A549 (cell line): ENCODE measurements around the gene HLCS.

Source experiments
- EHMT2 ChIP-seq: fragments of 200-600 bp; sonication (generic); IDR thresholded peaks from 2 replicates; pipeline ENCODE4 v1.6.1; 2016; ENCODE audit warnings: antibody characterized with exemption, low read depth, mild to moderate bottlenecking, moderate library complexity
- POLR2A ChIP-seq: IDR thresholded peaks from 2 replicates; pipeline ENCODE4 v1.6.1; 2012; ENCODE audit warnings: mild to moderate bottlenecking, low read length
- RFX5 ChIP-seq: fragments of 450-650 bp; IDR thresholded peaks from 2 replicates; pipeline ENCODE4 v1.7.1; 2014; ENCODE audit warnings: antibody characterized with exemption, mild to moderate bottlenecking, moderate library complexity
- TF ChIP-seq, protein P1 (sequence below): fragments of >200 bp; sonication (Bioruptor Twin); formaldehyde crosslinking; IDR thresholded peaks from 3 replicates; pipeline ENCODE4 v1.5.1; 2016

DNA sequence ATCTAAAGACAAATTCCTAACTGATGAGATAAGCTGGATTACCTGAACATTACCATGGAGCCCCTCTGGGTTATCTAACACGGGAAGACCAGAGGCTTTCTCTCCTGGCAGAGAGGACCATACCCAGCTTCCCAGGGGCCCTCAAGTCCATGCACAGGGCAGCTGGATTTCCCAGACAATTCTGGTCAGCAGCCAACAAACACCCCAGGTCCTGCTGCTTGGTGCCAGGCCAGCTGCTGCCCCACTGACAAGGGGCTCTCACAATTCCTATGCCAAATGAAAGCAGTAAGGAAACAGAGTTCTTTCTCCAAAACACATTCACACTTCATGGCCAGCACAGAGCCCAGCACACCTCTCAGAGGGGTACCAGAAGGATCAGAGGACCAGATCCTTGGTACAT lies 114.2 kb downstream of the HLCS start:
- TF ChIP-seq, protein P1, sequence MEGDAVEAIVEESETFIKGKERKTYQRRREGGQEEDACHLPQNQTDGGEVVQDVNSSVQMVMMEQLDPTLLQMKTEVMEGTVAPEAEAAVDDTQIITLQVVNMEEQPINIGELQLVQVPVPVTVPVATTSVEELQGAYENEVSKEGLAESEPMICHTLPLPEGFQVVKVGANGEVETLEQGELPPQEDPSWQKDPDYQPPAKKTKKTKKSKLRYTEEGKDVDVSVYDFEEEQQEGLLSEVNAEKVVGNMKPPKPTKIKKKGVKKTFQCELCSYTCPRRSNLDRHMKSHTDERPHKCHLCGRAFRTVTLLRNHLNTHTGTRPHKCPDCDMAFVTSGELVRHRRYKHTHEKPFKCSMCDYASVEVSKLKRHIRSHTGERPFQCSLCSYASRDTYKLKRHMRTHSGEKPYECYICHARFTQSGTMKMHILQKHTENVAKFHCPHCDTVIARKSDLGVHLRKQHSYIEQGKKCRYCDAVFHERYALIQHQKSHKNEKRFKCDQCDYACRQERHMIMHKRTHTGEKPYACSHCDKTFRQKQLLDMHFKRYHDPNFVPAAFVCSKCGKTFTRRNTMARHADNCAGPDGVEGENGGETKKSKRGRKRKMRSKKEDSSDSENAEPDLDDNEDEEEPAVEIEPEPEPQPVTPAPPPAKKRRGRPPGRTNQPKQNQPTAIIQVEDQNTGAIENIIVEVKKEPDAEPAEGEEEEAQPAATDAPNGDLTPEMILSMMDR: no peak
- TF ChIP-seq EHMT2 (no peak), POLR2A (no peak), RFX5 (no peak)
